Aorta (tissue), 5 donors: Measurements from ENCODE around the gene CDH20. TPM values are rescaled to one million over a fixed set of nuclear protein-coding genes. Genes with fewer than 3 reads are reported as not detected.

Experiments
- ATAC-seq: fragments of 200-7000 bp; cut with Tn5 transposase; one replicate; pipeline ENCODE4 v1.9.1; 2022; ENCODE audit warnings: moderate library complexity; ENCODE audit not compliant: low FRiP score
- DNase-seq, 2 donors: peaks; one replicate each; pipeline ENCODE4 v3.0.0-alpha.2; 2020
- H3K27ac ChIP-seq, 2 donors: one replicate each; pipeline ENCODE4 v1.5.1; 2013; ENCODE audit warnings: low read length in 2 of 2, mild to moderate bottlenecking in 2 of 2, moderate library complexity in 2 of 2, control low read depth in 1 of 2, inconsistent platforms in 1 of 2, low read depth in 1 of 2
- H3K27me3 ChIP-seq, 2 donors: one replicate each; pipeline ENCODE4 v1.6.1; 2013; ENCODE audit warnings: control low read depth in 1 of 2, low read length in 1 of 2, mild to moderate bottlenecking in 1 of 2, moderate library complexity in 1 of 2; ENCODE audit not compliant: insufficient read depth in 2 of 2, control insufficient read depth in 1 of 2
- H3K36me3 ChIP-seq, 2 donors: one replicate each; pipeline ENCODE4 v1.6.1; 2013; ENCODE audit warnings: control low read depth in 1 of 2, low read length in 1 of 2, mild to moderate bottlenecking in 1 of 2; ENCODE audit not compliant: insufficient read depth in 2 of 2, control insufficient read depth in 1 of 2
- H3K4me1 ChIP-seq, 2 donors: one replicate each; pipeline ENCODE4 v1.6.1; 2013; ENCODE audit warnings: low read length in 2 of 2, control low read depth in 1 of 2, mild to moderate bottlenecking in 1 of 2, moderate library complexity in 1 of 2; ENCODE audit not compliant: insufficient read depth in 2 of 2, control insufficient read depth in 1 of 2
- H3K4me3 ChIP-seq, 2 donors: one replicate each; pipeline ENCODE4 v1.5.1; 2013; ENCODE audit warnings: low read length in 2 of 2, control low read depth in 1 of 2, mild to moderate bottlenecking in 1 of 2
- H3K9me3 ChIP-seq: one replicate; pipeline ENCODE4 v1.6.1; 2013; ENCODE audit warnings: mild to moderate bottlenecking, low read length; ENCODE audit not compliant: control insufficient read depth
- WGBS, 2 donors: extraction: QIAGEN DNeasy Blood & Tissue Kit; methylation state at CpG; one replicate each; pipeline ENCODE4 v1.1.7; 2013; 5-methylcytosine and 5-hydroxymethylcytosine counted together
- intact Hi-C, 2 donors: fragments of 100-400 bp; cut with DNase I; formaldehyde crosslinking; loops; one replicate each; pipeline versions ENCODE4 v1.14.2 to v1.15.0; 2022
- polyA plus RNA-seq, 2 donors: library from polyadenylated mRNA; stranded (reverse); fragments of 200-250 nt; gene quantifications; one replicate each; pipeline ENCODE4 v1.2.3, GENCODE V29; 2013
- total RNA-seq, 2 donors: library from RNA; stranded (reverse); fragmentation: NEBNext Ultra II Directional; extraction: Animal tissue kit (Norgen Biotek cat#: 25700); gene quantifications; one replicate each; pipeline ENCODE4 v1.2.1, GENCODE V29; 2021
- donor health status: healthy with polysubstance abuse.
- donor health status: Bipolar disorder and iron deficiency.
- donor health status: DM: no; HTN: no; CAD: no.
- donor health status: DM: no; HTN: no; CAD: no.
- donor health status: DM: yes; HTN: yes; CAD: no.

CDH20 gene
- total and polyA plus RNA-seq, 4 donors = 0.10 TPM; not detected in 3

- 35 to 52% methylated on average over 1 of the region's 1 CpG for WGBS, 2 donors
- no peaks in the 10 kb centered on the region for H3K4me1 ChIP-seq
- H3K27me3 ChIP-seq = no peaks in the 10 kb centered on the region
- H3K4me3 ChIP-seq = no peak overlapping the region
- intact Hi-C loops = no loop called here
- no peak overlapping the region for H3K27ac ChIP-seq
- ATAC-seq = no peak
- DNase-seq = no peak
- H3K9me3 ChIP-seq = peaks cover 1% of the 10 kb centered on the region
- H3K36me3 ChIP-seq = no peaks in the 10 kb centered on the region
These were observed 131.4 kb downstream of the CDH20 start for GRCh38 chr18:61464551-61465142.

DNA sequence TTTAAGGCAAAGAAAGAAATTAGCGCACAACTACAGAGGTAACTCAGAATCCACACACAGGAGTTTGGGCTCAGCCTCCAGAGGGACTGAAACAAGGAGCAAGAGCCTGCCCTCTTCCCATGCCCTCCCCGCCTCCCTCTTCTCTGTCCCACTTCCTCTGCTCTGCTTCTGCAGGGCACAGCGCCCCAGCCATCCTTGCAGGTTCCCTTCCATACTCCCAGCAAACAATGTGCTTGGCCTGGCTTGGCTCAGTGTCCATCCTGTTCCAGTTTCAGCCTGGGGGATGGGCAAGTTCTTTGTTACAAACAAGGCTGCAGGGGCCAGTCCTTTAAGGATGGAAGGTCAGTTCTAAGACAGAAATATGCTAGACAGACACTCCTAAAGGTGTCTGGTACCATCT lies 133.5 kb downstream of the CDH20 start:
- no peaks in the 10 kb centered on the region for H3K4me1 ChIP-seq
- intact Hi-C loops = no loop called here
- H3K27me3 ChIP-seq = no peaks in the 10 kb centered on the region
- H3K4me3 ChIP-seq = no peak overlapping the region
- H3K27ac ChIP-seq = no peak overlapping the region
- no peaks in the 10 kb centered on the region for H3K36me3 ChIP-seq
- ATAC-seq = no peak
- H3K9me3 ChIP-seq = no peaks in the 10 kb centered on the region
- no peak for DNase-seq
- 92 to 100% methylated on average over 3 of the region's 3 CpGs for WGBS, 2 donors

DNA sequence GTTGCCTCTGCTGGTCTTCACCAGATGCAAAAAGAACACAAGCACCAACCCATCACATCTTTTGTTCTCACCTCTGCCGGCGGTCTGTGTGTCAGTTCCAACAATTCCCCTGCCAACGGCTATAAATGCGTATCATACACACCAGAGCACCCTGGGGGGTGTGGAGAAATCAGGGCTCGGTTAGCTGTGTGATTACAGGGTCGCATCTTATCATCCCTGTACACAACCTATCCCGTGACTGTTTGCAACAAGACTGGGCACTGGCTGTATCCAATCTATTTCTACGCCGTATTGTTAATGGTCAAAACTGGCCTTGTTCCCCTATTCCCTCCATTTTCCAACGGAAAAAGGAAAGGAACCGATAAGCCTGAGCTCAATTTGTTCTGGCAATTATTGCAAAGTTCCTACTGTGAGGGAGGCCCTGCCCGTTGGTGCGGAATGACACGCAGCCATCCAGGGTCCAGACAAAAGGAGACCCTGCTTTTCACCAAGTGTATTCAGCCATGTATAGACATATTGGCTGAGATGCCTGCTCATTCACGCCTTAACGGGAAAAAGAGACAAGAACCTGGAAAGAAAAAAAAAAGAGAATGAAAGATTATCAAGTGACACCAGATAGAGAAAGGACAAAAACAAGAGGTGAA lies 136.9 kb downstream of the CDH20 start:
- Histone ChIP-seq H3K27ac (no peak overlapping the region), H3K36me3 (no peaks in the 10 kb centered on the region), H3K4me1 (no peaks in the 10 kb centered on the region), H3K4me3 (no peak overlapping the region), H3K27me3 (peaks cover 0 to 1% of the 10 kb centered on the region in 2 donors), H3K9me3 (no peaks in the 10 kb centered on the region)
- no peak for ATAC-seq
- intact Hi-C loops = no loop called here
- WGBS, 2 donors = 85 to 93% methylated on average over 16 of the region's 16 CpGs
- no peak for DNase-seq

DNA sequence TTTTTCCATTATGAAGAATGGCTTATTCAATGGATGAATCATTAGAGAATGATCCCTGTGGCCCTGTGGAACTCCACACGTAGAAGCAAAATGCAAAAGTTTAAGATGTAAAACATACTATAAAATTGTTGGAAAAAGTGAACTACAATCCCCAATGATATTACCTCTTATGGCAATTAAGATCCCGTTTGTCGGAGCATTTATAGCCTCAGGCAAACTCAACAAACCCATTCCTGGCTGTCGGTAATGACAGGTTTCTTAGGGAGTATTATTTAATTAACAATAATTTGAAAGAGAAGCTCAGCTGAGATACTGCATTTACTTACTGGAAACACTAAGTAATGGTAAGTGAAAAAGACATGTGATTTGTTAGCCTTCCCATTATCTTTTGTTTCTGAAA lies 138.3 kb downstream of the CDH20 start:
- peaks cover 0 to 1% of the 10 kb centered on the region in 2 donors for H3K27me3 ChIP-seq
- intact Hi-C loops = no loop called here
- no peak overlapping the region for H3K4me3 ChIP-seq
- WGBS, 2 donors = 89 to 91% methylated on average over 4 of the region's 4 CpGs
- no peaks in the 10 kb centered on the region for H3K36me3 ChIP-seq
- ATAC-seq (no peak), DNase-seq (no peak)
- H3K9me3 ChIP-seq = no peaks in the 10 kb centered on the region
- H3K4me1 ChIP-seq = no peaks in the 10 kb centered on the region
- H3K27ac ChIP-seq = no peak overlapping the region

- peaks cover 0 to 1% of the 10 kb centered on the region in 2 donors for H3K27me3 ChIP-seq
- no peaks in the 10 kb centered on the region for H3K9me3 ChIP-seq
- intact Hi-C loops = no loop called here
- no peaks in the 10 kb centered on the region for H3K4me1 ChIP-seq
- no peak for ATAC-seq
- no peak overlapping the region for H3K4me3 ChIP-seq
- no peak overlapping the region for H3K27ac ChIP-seq
- DNase-seq = no peak
- no peaks in the 10 kb centered on the region for H3K36me3 ChIP-seq
- 33 to 36% methylated on average over 5 of the region's 5 CpGs for WGBS, 2 donors
These were observed 138.7 kb downstream of the CDH20 start for GRCh38 chr18:61471942-61472341.

GRCh38 chr18:61474341-61474740 lies 141.1 kb downstream of the CDH20 start:
- ATAC-seq (no peak), DNase-seq (no peak)
- Histone ChIP-seq H3K27me3 (peaks cover 0 to 1% of the 10 kb centered on the region in 2 donors), H3K4me3 (no peak overlapping the region), H3K36me3 (no peaks in the 10 kb centered on the region), H3K27ac (no peak overlapping the region), H3K4me1 (no peaks in the 10 kb centered on the region), H3K9me3 (no peaks in the 10 kb centered on the region)
- intact Hi-C loops = no loop called here
- 78 to 79% methylated on average over 6 of the region's 6 CpGs for WGBS, 2 donors

DNA sequence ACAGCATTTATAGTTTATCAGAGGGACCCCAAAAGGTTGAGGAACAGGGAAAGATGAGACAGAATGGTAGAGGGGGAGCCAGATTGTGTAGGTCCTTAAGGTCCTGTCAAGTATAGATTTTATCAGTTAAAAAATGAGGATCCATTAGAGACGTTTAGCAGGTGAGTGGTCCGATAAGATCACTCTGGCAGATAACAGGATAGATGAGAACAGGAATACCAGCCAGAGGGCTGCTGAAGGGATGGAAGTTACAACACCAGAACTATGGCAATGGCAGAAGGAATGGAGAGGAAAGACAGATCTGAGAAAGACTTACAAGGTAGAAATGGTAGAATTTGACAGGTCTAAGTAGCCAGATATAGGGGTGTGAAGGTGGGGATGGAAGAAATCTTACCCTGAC lies 141.7 kb downstream of the CDH20 start:
- no peaks in the 10 kb centered on the region for H3K9me3 ChIP-seq
- H3K4me1 ChIP-seq = no peaks in the 10 kb centered on the region
- no peak for DNase-seq
- H3K4me3 ChIP-seq = no peak overlapping the region
- H3K27ac ChIP-seq = no peak overlapping the region
- H3K27me3 ChIP-seq = peaks cover 0 to 1% of the 10 kb centered on the region in 2 donors
- no peaks in the 10 kb centered on the region for H3K36me3 ChIP-seq
- 72 to 94% methylated on average over 2 of the region's 2 CpGs for WGBS, 2 donors
- no peak for ATAC-seq
- intact Hi-C loops = no loop called here

DNA sequence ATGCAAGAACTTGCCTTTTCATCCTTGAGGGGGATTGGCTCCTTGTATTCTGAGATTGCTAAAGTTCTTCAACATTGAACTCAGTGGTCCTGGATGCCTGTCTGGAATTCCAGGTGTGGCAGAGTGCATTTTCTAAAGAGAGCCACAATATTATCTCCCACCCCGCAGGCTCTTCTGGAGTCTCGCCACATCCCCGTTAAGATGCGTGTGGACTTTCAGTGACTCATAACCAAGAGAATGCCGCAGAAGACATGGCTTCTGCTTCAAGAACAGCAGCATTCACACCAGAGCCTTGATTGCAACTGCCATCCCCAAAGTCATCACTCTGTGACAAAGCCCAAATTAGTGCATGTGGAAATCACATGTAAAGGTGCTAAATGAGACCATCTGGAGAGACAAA lies 142.7 kb downstream of the CDH20 start:
- Histone ChIP-seq H3K36me3 (no peaks in the 10 kb centered on the region), H3K27ac (no peak overlapping the region), H3K27me3 (peaks cover 0 to 1% of the 10 kb centered on the region in 2 donors), H3K4me3 (no peak overlapping the region), H3K4me1 (no peaks in the 10 kb centered on the region), H3K9me3 (no peaks in the 10 kb centered on the region)
- DNase-seq (no peak), ATAC-seq (no peak)
- intact Hi-C loops = no loop called here
- whole genome bisulfite sequencing, 2 donors = 82 to 84% methylated on average over 5 of the region's 5 CpGs

GRCh38 chr18:61489334-61489733 lies 156.1 kb downstream of the CDH20 start:
- no peak for ATAC-seq
- no peak for DNase-seq
- no peaks in the 10 kb centered on the region for H3K36me3 ChIP-seq
- no peaks in the 10 kb centered on the region for H3K27me3 ChIP-seq
- H3K4me3 ChIP-seq = no peak overlapping the region
- WGBS, 2 donors = 32 to 36% methylated on average over 3 of the region's 3 CpGs
- peaks cover 0 to 2% of the 10 kb centered on the region in 2 donors for H3K4me1 ChIP-seq
- H3K9me3 ChIP-seq = no peaks in the 10 kb centered on the region
- intact Hi-C loops = no loop called here
- no peak overlapping the region for H3K27ac ChIP-seq
